Glutamatergic neuron (in vitro differentiated cells): ENCODE measurements around the gene PIEZO1. TPM values are rescaled to one million over a fixed set of nuclear protein-coding genes. Genes with fewer than 3 reads are reported as not detected.

Source experiments
- DNase-seq: peaks from one replicate; pipeline ENCODE4 v3.0.0; 2022
- H3K27ac Mint-ChIP-seq: one replicate; pipeline ENCODE4 v1.8.0; 2020; ENCODE audit warnings: mild to moderate bottlenecking, mixed read lengths, inconsistent platforms; ENCODE audit not compliant: unreplicated experiment
- H3K27me3 Mint-ChIP-seq: one replicate; pipeline ENCODE4 v1.8.0; 2020; ENCODE audit warnings: mild to moderate bottlenecking, moderate library complexity, mixed read lengths, inconsistent platforms; ENCODE audit not compliant: unreplicated experiment
- H3K36me3 Mint-ChIP-seq: one replicate; pipeline ENCODE4 v1.8.0; 2020; ENCODE audit warnings: mild to moderate bottlenecking, mixed read lengths, inconsistent platforms; ENCODE audit not compliant: unreplicated experiment
- H3K4me1 Mint-ChIP-seq: one replicate; pipeline ENCODE4 v1.8.0; 2020; ENCODE audit warnings: mild to moderate bottlenecking, low read depth, mixed read lengths, inconsistent platforms; ENCODE audit not compliant: unreplicated experiment
- H3K4me3 Mint-ChIP-seq: one replicate; pipeline ENCODE4 v1.8.0; 2020; ENCODE audit warnings: mild to moderate bottlenecking, mixed read lengths, inconsistent platforms; ENCODE audit not compliant: unreplicated experiment
- H3K9me3 Mint-ChIP-seq: one replicate; pipeline ENCODE4 v1.8.0; 2020; ENCODE audit warnings: mild to moderate bottlenecking, moderate library complexity, mixed read lengths, inconsistent platforms; ENCODE audit not compliant: unreplicated experiment
- total RNA-seq: library from RNA; stranded (reverse); fragmentation: NEBNext Ultra II Directional; extraction: Animal tissue kit (Norgen Biotek cat#: 25700); gene quantifications from one replicate; pipeline ENCODE4 v1.2.1, GENCODE V29; 2021; ENCODE audit not compliant: unreplicated experiment
- TF ChIP-seq, protein P1 (sequence below): fragments of 200-600 bp; sonication (generic); IDR thresholded peaks from one replicate; pipeline ENCODE4 v1.5.0; 2021; ENCODE audit not compliant: partially characterized antibody, unreplicated experiment

PIEZO1 gene
- total RNA-seq, 1 donor from 2014 or later, result 12.3 TPM

GRCh38 chr16:88694221-88695087 is 90.6 kb downstream of the PIEZO1 start:
- DNase-seq, result no peak
- Mint-ChIP-seq H3K9me3 (no peaks in the 10 kb centered on the region), H3K4me3 (no peak overlapping the region), H3K36me3 (no peaks in the 10 kb centered on the region), H3K27me3 (peaks cover 3% of the 10 kb centered on the region), H3K27ac (no peak overlapping the region), H3K4me1 (no peaks in the 10 kb centered on the region)
- TF ChIP-seq, protein P1, sequence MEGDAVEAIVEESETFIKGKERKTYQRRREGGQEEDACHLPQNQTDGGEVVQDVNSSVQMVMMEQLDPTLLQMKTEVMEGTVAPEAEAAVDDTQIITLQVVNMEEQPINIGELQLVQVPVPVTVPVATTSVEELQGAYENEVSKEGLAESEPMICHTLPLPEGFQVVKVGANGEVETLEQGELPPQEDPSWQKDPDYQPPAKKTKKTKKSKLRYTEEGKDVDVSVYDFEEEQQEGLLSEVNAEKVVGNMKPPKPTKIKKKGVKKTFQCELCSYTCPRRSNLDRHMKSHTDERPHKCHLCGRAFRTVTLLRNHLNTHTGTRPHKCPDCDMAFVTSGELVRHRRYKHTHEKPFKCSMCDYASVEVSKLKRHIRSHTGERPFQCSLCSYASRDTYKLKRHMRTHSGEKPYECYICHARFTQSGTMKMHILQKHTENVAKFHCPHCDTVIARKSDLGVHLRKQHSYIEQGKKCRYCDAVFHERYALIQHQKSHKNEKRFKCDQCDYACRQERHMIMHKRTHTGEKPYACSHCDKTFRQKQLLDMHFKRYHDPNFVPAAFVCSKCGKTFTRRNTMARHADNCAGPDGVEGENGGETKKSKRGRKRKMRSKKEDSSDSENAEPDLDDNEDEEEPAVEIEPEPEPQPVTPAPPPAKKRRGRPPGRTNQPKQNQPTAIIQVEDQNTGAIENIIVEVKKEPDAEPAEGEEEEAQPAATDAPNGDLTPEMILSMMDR, result no peak

DNA sequence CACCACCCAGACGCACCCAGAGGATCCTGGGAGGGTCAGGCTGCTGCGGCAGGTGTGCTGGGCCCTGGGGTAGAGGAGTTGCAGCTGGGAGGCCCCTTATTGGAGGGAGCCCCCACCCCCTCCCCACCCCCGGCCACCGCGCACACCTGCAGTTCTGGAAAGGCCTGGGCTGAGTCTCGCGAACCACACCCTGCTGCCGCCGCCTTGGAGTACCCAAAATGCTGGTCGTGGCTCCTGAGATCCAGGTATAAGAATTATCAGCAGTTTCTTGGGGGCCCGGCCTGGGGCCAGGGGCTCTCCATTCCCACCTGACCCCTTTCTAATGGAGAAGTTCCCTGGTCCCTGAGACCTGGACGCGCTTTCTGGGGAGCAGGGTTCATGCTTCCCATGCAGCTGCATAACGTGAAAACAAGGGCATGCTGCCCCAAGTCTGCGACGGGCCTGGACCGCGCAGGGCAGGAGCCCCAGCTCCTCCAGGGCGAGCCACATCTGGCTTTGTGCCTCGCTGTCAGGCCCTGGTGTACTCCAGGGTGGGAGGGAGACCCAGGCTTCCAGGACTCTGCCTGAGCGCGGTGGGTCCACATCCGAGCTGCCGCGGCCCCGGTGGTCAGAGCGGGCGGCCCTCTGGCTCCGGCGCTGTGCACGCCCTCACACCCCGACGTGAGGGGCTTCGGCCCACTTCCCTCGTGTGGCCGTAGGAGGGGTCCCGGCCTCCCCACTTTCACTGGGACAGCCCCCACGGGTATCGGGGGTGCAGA is 91.4 kb downstream of the PIEZO1 start:
- Mint-ChIP-seq H3K4me1 (no peaks in the 10 kb centered on the region), H3K9me3 (no peaks in the 10 kb centered on the region), H3K36me3 (no peaks in the 10 kb centered on the region), H3K27ac (no peak overlapping the region), H3K27me3 (peaks cover 5% of the 10 kb centered on the region), H3K4me3 (no peak overlapping the region)
- no peak for DNase-seq
- TF ChIP-seq, protein P1, result no peak

DNA sequence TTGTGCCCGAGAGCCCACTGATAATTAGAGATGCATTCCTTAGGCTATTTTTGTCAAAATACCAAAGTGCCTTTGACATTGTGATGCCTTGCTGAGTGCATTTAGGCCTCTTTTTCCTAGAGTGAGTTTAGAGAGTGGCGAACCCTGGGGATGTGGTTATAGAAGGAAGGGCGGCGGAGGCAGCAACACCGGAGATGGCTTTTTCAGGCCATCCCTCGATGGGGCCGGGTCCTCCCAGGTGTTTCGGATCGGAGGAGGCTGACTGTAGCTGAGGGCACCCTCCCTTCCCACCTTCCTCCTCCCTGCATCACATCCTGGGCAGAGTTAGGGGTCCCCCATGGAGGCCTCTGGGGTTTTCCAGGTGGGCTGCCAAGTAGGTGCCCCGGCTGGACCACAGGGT is 92.2 kb downstream of the PIEZO1 start:
- H3K4me3 Mint-ChIP-seq, result no peak overlapping the region
- H3K36me3 Mint-ChIP-seq, result no peaks in the 10 kb centered on the region
- H3K9me3 Mint-ChIP-seq, result no peaks in the 10 kb centered on the region
- TF ChIP-seq, protein P1, result no peak
- H3K27me3 Mint-ChIP-seq, result peaks cover 5% of the 10 kb centered on the region
- H3K27ac Mint-ChIP-seq, result no peak overlapping the region
- H3K4me1 Mint-ChIP-seq, result no peaks in the 10 kb centered on the region
- no peak for DNase-seq

DNA sequence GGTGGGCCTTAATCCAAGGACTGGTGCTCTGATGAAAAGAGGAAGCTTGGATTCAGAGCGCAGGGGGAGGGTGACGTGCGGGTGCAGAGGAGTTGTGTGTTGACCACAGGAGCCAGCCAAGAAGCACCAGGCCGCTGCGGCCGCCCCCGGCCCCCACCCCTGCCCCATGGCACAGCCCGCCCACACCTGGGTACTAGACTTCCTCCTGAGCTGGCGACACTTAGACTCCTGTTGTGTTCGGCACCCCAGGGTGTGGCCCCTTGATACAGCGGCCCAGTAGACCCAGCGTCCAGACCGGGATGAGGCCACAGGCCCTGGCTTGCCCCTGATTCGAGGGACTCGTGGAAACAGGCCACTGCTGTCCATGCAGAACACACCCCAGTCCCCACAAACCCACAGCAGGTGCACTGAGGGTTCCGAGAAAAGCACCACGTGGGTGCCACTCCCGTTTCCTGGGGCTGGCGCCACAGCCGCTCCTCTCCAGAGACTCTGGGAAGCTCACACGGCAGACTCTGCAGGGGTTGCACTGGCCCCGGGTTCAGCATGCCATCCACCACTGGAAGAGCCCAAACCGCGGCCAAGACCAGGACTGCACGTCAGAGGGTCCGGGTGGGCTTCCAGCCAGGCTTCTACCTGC is 93.0 kb downstream of the PIEZO1 start:
- H3K27ac Mint-ChIP-seq, result no peak overlapping the region
- TF ChIP-seq, protein P1, result no peak
- H3K36me3 Mint-ChIP-seq, result no peaks in the 10 kb centered on the region

More for the DNA sequence above, 93.0 kb downstream of the PIEZO1 start:
- Mint-ChIP-seq H3K9me3 (no peaks in the 10 kb centered on the region), H3K27me3 (peaks cover 5% of the 10 kb centered on the region), H3K4me3 (no peak overlapping the region), H3K4me1 (no peaks in the 10 kb centered on the region)
- no peak for DNase-seq
